SK-N-MC (cell line): ENCODE results near the gene DSCAML1.

Source experiments
- DNase-seq: peaks from one replicate; pipeline ENCODE4 v3.0.0-alpha.2; 2011; ENCODE audit warnings: low read depth, low spot score
- H3K27ac ChIP-seq: fragments of 200-600 bp; sonication (generic); 2 replicates; pipeline ENCODE4 v1.5.1; 2016; ENCODE audit warnings: mixed run types
- H3K36me3 ChIP-seq: fragments of 200-600 bp; sonication (generic); 2 replicates; pipeline ENCODE4 v1.6.1; 2017; ENCODE audit warnings: antibody characterized with exemption, low read length, mixed read lengths; ENCODE audit not compliant: insufficient read depth
- H3K4me3 ChIP-seq: fragments of 200-600 bp; sonication (generic); 2 replicates; pipeline ENCODE4 v1.5.1; 2016
- H3K9ac ChIP-seq: fragments of 200-600 bp; sonication (generic); 2 replicates; pipeline ENCODE4 v1.8.0; 2017; ENCODE audit warnings: mixed run types, mixed read lengths; ENCODE audit not compliant: insufficient read length
- H3K9me3 ChIP-seq: fragments of 200-600 bp; sonication (generic); 2 replicates; pipeline ENCODE4 v1.6.1; 2017; ENCODE audit warnings: low read depth, mild to moderate bottlenecking, antibody characterized with exemption, low read length, moderate library complexity, mixed read lengths
- EZH2 ChIP-seq: fragments of 200-600 bp; sonication (generic); IDR thresholded peaks from one replicate; pipeline ENCODE4 v1.6.1; 2017; ENCODE audit warnings: antibody characterized with exemption
- FOXP2 ChIP-seq: optimal IDR thresholded peaks from 2 replicates; pipeline ENCODE3; 2011; ENCODE audit warnings: mild to moderate bottlenecking, moderate library complexity; ENCODE audit not compliant: insufficient read depth; ENCODE audit errors: extremely low read length, control extremely low read depth
- POLR2AphosphoS5 ChIP-seq: IDR thresholded peaks from 2 replicates; pipeline ENCODE4 v1.6.1; 2012; ENCODE audit warnings: mild to moderate bottlenecking, low read depth, low read length, borderline replicate concordance

Gene DSCAML1

DNA sequence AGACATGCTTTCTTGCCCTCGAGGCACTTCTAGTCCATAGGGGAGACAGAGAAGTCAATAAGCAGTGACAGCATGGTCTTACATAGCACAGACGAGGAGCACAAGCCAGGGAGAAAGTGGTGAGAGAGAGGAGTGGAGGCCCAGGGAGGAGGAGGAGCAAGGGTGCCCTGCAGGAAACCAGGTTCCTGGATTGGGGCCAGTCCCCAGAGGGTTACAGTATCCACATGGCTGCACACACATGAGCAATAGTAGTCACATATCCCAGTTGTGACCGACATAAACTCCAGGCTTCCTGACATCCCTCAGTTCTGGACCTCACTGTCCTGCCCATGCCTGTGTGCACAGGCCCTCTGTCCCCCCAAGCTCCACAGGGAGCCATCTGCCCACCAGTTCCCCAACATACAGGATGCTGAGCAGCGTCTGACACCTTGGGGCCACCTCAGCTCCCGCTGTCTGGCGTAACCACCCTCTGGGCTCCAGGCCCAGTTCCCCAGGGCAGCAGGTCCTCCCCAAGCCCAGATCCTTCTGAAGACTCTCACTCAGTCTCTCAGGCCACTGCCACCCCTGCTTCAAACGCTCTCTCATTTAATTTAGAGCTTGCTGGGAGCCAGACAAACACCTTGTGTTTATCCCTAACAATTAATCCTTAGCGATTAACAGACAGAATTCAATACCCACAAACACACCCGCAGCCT lies 53.7 kb downstream of the DSCAML1 start:
- Histone ChIP-seq H3K9me3 (no peaks in the 10 kb centered on the region), H3K4me3 (no peak overlapping the region), H3K27ac (no peak overlapping the region), H3K9ac (no peak overlapping the region), H3K36me3 (no peaks in the 10 kb centered on the region)
- TF ChIP-seq FOXP2 (no peak), POLR2AphosphoS5 (no peak), EZH2 (no peak)
- DNase-seq, result no peak

DNA sequence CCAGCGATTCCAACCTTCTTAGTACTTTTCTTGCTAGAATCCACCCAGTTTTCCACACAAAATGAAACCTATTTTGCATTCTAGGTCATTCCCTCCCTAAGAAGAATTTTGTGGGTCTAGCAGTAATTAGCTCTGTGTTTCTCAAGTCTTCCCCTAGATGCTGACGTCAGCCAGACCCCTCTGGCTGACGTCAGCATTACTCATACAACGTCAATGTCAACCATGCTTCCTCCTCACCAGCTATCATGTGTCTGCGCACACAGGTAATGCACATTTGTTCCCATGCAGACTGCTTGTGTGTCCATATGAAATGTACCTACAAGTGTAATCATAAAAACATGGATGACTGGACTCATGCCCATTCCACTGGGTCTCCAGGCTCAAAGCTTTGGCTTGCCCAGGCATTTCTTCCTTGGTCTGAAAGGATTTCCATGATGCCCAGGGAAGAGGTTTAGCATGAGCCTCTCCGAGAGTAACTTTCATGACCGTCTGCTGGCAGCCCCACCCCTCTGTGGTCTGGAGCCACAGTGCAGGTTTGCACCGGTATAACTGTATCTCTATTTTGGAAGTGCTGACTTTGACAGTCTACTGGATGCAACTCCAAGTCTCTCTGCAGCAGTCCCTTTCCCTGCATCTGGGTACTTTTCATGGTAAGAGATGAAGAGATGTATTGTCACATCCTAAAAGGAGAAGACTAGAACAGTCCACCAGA lies 58.6 kb downstream of the DSCAML1 start:
- no peak for DNase-seq
- H3K4me3 ChIP-seq, result no peak overlapping the region
- TF ChIP-seq FOXP2 (no peak), EZH2 (no peak), POLR2AphosphoS5 (no peak)
- no peak overlapping the region for H3K9ac ChIP-seq
- H3K36me3 ChIP-seq, result no peaks in the 10 kb centered on the region
- H3K27ac ChIP-seq, result no peak overlapping the region
- no peaks in the 10 kb centered on the region for H3K9me3 ChIP-seq

DNA sequence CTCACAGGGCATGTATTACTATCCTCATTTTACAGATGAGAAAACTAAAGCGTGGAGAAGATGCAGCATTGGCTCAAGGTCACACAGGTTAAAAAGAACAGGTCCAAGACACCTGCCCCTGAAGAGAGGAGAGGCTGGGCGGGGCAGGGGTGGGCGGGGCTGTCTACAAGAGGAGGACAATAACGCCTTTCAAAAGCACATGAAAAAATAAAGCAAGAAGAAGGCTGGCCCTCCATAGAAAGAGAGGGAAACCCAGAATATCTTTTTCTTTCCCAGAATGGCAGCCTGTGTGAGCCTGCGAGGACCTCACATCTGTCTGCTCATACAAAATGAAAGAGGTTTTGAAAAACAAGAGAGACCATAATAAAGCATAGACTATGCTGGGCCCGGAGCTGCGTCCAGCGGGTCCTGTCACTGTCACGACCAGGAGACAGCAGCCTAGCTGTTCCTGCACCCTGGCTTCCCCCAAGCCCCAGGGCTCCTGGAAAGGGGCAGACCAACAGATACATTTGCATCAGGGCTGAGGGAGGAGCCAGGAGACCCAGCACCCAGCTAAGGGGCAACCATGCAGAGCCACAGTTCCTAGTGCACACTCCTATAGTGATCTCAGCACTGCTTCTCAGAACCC lies 61.6 kb downstream of the DSCAML1 start:
- Histone ChIP-seq H3K27ac (no peak overlapping the region), H3K9ac (no peak overlapping the region), H3K9me3 (no peaks in the 10 kb centered on the region), H3K4me3 (no peak overlapping the region), H3K36me3 (no peaks in the 10 kb centered on the region)
- DNase-seq, result no peak
- TF ChIP-seq EZH2, result no peak
- no peak for TF ChIP-seq POLR2AphosphoS5
- TF ChIP-seq FOXP2, result no peak

DNA sequence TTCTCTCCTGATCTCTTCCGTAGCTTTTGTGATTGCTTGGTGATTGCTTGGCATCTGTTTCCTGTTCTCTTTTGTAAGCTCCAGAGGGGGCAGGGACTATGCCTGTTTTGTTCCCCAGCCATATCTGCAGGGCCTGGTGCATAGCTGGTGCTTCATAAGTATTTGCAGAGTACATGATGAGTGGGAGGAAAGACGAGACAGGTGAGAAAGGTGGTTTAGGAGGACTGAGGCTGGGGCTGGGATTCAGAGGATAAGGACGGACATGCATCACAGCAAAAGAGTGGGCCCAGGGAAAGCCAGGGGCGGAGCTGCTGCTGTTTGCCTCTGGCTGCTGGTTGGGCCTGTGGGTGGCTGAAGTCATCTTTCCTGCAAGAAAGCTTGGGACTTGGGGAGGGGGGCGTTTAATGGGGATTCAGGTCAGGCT lies 62.4 kb downstream of the DSCAML1 start:
- Histone ChIP-seq H3K4me3 (no peak overlapping the region), H3K36me3 (no peaks in the 10 kb centered on the region), H3K9ac (no peak overlapping the region), H3K9me3 (no peaks in the 10 kb centered on the region), H3K27ac (no peak overlapping the region)
- TF ChIP-seq POLR2AphosphoS5 (no peak), EZH2 (no peak), FOXP2 (no peak)
- DNase-seq, result no peak

- Histone ChIP-seq H3K9me3 (no peaks in the 10 kb centered on the region), H3K9ac (no peak overlapping the region), H3K27ac (no peak overlapping the region), H3K4me3 (no peak overlapping the region), H3K36me3 (no peaks in the 10 kb centered on the region)
- no peak for TF ChIP-seq FOXP2
- no peak for DNase-seq
These were observed 63.7 kb downstream of the DSCAML1 start for GRCh38 chr11:117733316-117733715.

- Histone ChIP-seq H3K27ac (no peak overlapping the region), H3K9ac (no peak overlapping the region), H3K9me3 (no peaks in the 10 kb centered on the region), H3K4me3 (no peak overlapping the region), H3K36me3 (no peaks in the 10 kb centered on the region)
- TF ChIP-seq EZH2, result no peak
- TF ChIP-seq FOXP2, result no peak
- no peak for TF ChIP-seq POLR2AphosphoS5
- no peak for DNase-seq
These were observed 65.2 kb downstream of the DSCAML1 start for GRCh38 chr11:117731722-117732290.

GRCh38 chr11:117730208-117730800 lies 66.7 kb downstream of the DSCAML1 start:
- Histone ChIP-seq H3K9ac (no peak overlapping the region), H3K27ac (no peak overlapping the region), H3K4me3 (no peak overlapping the region), H3K36me3 (no peaks in the 10 kb centered on the region), H3K9me3 (no peaks in the 10 kb centered on the region)
- no peak for DNase-seq
- TF ChIP-seq POLR2AphosphoS5, result no peak
- TF ChIP-seq EZH2, result no peak
- no peak for TF ChIP-seq FOXP2
